ENCODE data around the gene CACNA1F.

Gene CACNA1F

GRCh38 chrX:49250578-49250977 is 17.4 kb upstream of the CACNA1F start:
- in situ Hi-C loops (cut with MboI; ENCODE audit: low sequenced_read_pairs, unreplicated experiment) = no loop called here
- no peak for TF ChIP-seq CTCF (IDR thresholded peaks at IDR 0.05; ENCODE audit: borderline replicate concordance, control extremely low read depth, extremely low read depth, insufficient read depth, missing control alignments)
- DNase-seq (ENCODE audit: low spot score) = no peak

GRCh38 chrX:49250066-49250465 is 16.9 kb upstream of the CACNA1F start:
- no peak for TF ChIP-seq CTCF (IDR thresholded peaks at IDR 0.05; ENCODE audit: borderline replicate concordance, control extremely low read depth, extremely low read depth, insufficient read depth, missing control alignments)
- no peak for DNase-seq (ENCODE audit: low spot score)
- in situ Hi-C loops (cut with MboI; ENCODE audit: low sequenced_read_pairs, unreplicated experiment) = no loop called here

GRCh38 chrX:49249616-49250015 is 16.5 kb upstream of the CACNA1F start:
- DNase-seq (ENCODE audit: low spot score) = no peak
- TF ChIP-seq CTCF (IDR thresholded peaks at IDR 0.05; ENCODE audit: borderline replicate concordance, control extremely low read depth, extremely low read depth, insufficient read depth, missing control alignments) = no peak
- in situ Hi-C loops (cut with MboI; ENCODE audit: low sequenced_read_pairs, unreplicated experiment) = no loop called here

- DNase-seq (ENCODE audit: low spot score) = no peak
- in situ Hi-C loops (cut with MboI; ENCODE audit: low sequenced_read_pairs, unreplicated experiment) = no loop called here
- no peak for TF ChIP-seq CTCF (IDR thresholded peaks at IDR 0.05; ENCODE audit: borderline replicate concordance, control extremely low read depth, extremely low read depth, insufficient read depth, missing control alignments)
Measured at GRCh38 chrX:49249071-49249470, 15.9 kb upstream of the CACNA1F start.

- TF ChIP-seq CTCF (IDR thresholded peaks at IDR 0.05; ENCODE audit: borderline replicate concordance, control extremely low read depth, extremely low read depth, insufficient read depth, missing control alignments) = no peak
- no peak for DNase-seq (ENCODE audit: low spot score)
- in situ Hi-C loops (cut with MboI; ENCODE audit: low sequenced_read_pairs, unreplicated experiment) = no loop called here
Measured at GRCh38 chrX:49247916-49248811, 15.0 kb upstream of the CACNA1F start.

GRCh38 chrX:49247346-49247745 is 14.2 kb upstream of the CACNA1F start:
- in situ Hi-C loops (cut with MboI; ENCODE audit: low sequenced_read_pairs, unreplicated experiment) = no loop called here
- TF ChIP-seq CTCF (IDR thresholded peaks at IDR 0.05; ENCODE audit: borderline replicate concordance, control extremely low read depth, extremely low read depth, insufficient read depth, missing control alignments) = no peak
- DNase-seq (ENCODE audit: low spot score) = no peak

Measured in GM13976 (cell line).